ENCODE data around the gene PROM1. TPM values are rescaled to one million over a fixed set of nuclear protein-coding genes. Genes with fewer than 3 reads are reported as not detected.

Gene PROM1
- total and polyA plus RNA-seq, 7 donors: 1.8 to 29.1 (median 4.4) TPM

- Histone ChIP-seq H3K4me1 (no peaks in the 10 kb centered on the region), H3K4me3 (no peak overlapping the region), H3K27ac (no peak overlapping the region), H3K36me3 (no peaks in the 10 kb centered on the region), H3K27me3 (no peaks in the 10 kb centered on the region), H3K9me3 (no peaks in the 10 kb centered on the region)
- intact Hi-C loops (cut with DNase I): no loop called here
- WGBS, 2 donors: 81 to 91% methylated on average over 2 of the region's 2 CpGs
- TF ChIP-seq CTCF (IDR thresholded peaks at IDR 0.05) (no peak), EP300 (IDR thresholded peaks at IDR 0.05) (no peak), POLR2AphosphoS5 (IDR thresholded peaks at IDR 0.05) (no peak), POLR2A (IDR thresholded peaks at IDR 0.05) (no peak)
- DNase-seq: no peak
Measured at GRCh38 chr4:15944895-15945294, 138.9 kb downstream of the PROM1 start.

GRCh38 chr4:15942283-15942682 lies 141.5 kb downstream of the PROM1 start:
- no peaks in the 10 kb centered on the region for H3K4me1 ChIP-seq
- TF ChIP-seq CTCF (IDR thresholded peaks at IDR 0.05) (no peak), EP300 (IDR thresholded peaks at IDR 0.05) (no peak), POLR2A (IDR thresholded peaks at IDR 0.05) (no peak), POLR2AphosphoS5 (IDR thresholded peaks at IDR 0.05) (no peak)
- no peak overlapping the region for H3K4me3 ChIP-seq
- WGBS, 2 donors: 89 to 97% methylated on average over 1 of the region's 1 CpG
- no peak for DNase-seq
- H3K36me3 ChIP-seq: no peaks in the 10 kb centered on the region
- intact Hi-C loops (cut with DNase I): no loop called here
- H3K27me3 ChIP-seq: peaks cover 0 to 3% (median 0%) of the 10 kb centered on the region in 3 donors
- H3K9me3 ChIP-seq: no peaks in the 10 kb centered on the region
- H3K27ac ChIP-seq: no peak overlapping the region

- DNase-seq: no peak
- intact Hi-C loops (cut with DNase I): no loop called here
- H3K27ac ChIP-seq: no peak within 1 kb of the TSS
- H3K9me3 ChIP-seq: no peaks in the 10 kb centered on the region
- H3K27me3 ChIP-seq: peaks cover 0 to 3% (median 0%) of the 10 kb centered on the region in 3 donors
- H3K4me1 ChIP-seq: no peaks in the 10 kb centered on the region
- 19 to 47% methylated on average over 4 of the region's 4 CpGs for WGBS, 2 donors
- no peak within 1 kb of the TSS for H3K4me3 ChIP-seq
- no peak for TF ChIP-seq EP300 (IDR thresholded peaks at IDR 0.05)
- no peak for TF ChIP-seq POLR2AphosphoS5 (IDR thresholded peaks at IDR 0.05)
- no peak for TF ChIP-seq CTCF (IDR thresholded peaks at IDR 0.05)
- TF ChIP-seq POLR2A (IDR thresholded peaks at IDR 0.05): no peak
- H3K36me3 ChIP-seq: no peaks in the 10 kb centered on the region
Measured at GRCh38 chr4:15938640-15939039, 145.2 kb downstream of the PROM1 start, which contains the start of gene FGFBP1. Gene FGFBP1, minus strand, starts transcription at chr4:15938740. Its CDS starts 2,108 bp downstream, at chr4:15936632.

- WGBS, 2 donors: 8 to 51% methylated on average over 8 of the region's 8 CpGs
- Histone ChIP-seq H3K9me3 (no peaks in the 10 kb centered on the region), H3K27ac (no peak overlapping the region), H3K36me3 (no peaks in the 10 kb centered on the region), H3K27me3 (peaks cover 0 to 3% (median 0%) of the 10 kb centered on the region in 3 donors), H3K4me1 (no peaks in the 10 kb centered on the region), H3K4me3 (no peak overlapping the region)
- DNase-seq: no peak
- intact Hi-C loops (cut with DNase I): no loop called here
- TF ChIP-seq POLR2AphosphoS5 (IDR thresholded peaks at IDR 0.05) (no peak), EP300 (IDR thresholded peaks at IDR 0.05) (no peak), CTCF (IDR thresholded peaks at IDR 0.05) (no peak), POLR2A (IDR thresholded peaks at IDR 0.05) (peak in 1 of 2 donors; percentile 47)
Measured at GRCh38 chr4:15938182-15938581, 145.6 kb downstream of the PROM1 start.

GRCh38 chr4:15936495-15936894 lies 147.3 kb downstream of the PROM1 start:
- intact Hi-C loops (cut with DNase I): no loop called here
- H3K4me3 ChIP-seq: no peak overlapping the region
- H3K27me3 ChIP-seq: peaks cover 0 to 3% (median 0%) of the 10 kb centered on the region in 3 donors
- no peaks in the 10 kb centered on the region for H3K36me3 ChIP-seq
- WGBS, 2 donors: 33 to 63% methylated on average over 4 of the region's 4 CpGs
- H3K4me1 ChIP-seq: no peaks in the 10 kb centered on the region
- H3K27ac ChIP-seq: no peak overlapping the region
- no peaks in the 10 kb centered on the region for H3K9me3 ChIP-seq
- DNase-seq: no peak
- no peak for TF ChIP-seq POLR2AphosphoS5 (IDR thresholded peaks at IDR 0.05)
- TF ChIP-seq EP300 (IDR thresholded peaks at IDR 0.05): no peak
- no peak for TF ChIP-seq CTCF (IDR thresholded peaks at IDR 0.05)
- no peak for TF ChIP-seq POLR2A (IDR thresholded peaks at IDR 0.05)
